K562 (cell line): ENCODE results near the gene JUNB. TPM values are rescaled to one million over a fixed set of nuclear protein-coding genes. Genes with fewer than 3 reads are reported as not detected.

ENCODE experiments used
- CBFB ChIP-seq: sonication (generic); formaldehyde crosslinking; IDR thresholded peaks from 2 replicates; pipeline ENCODE4 v1.4.0; 2020; ENCODE audit warnings: mild to moderate bottlenecking, missing genetic modification reagents
- CTCF ChIP-seq, 3 experiments: IDR thresholded peaks in 2 of 3; conservative IDR thresholded peaks in 1 of 3; 2 replicates each; pipeline ENCODE4 v1.5.1; 2011 to 2012; ENCODE audit warnings: low read length in 3 of 3, mild to moderate bottlenecking in 3 of 3, control low read depth in 2 of 3, improper control_type of control experiment in 1 of 3, inconsistent platforms in 1 of 3, low read depth in 1 of 3, mixed read lengths in 1 of 3, moderate library complexity in 1 of 3; ENCODE audit not compliant: insufficient read depth in 2 of 3
- DDX20 ChIP-seq: fragments of 450-650 bp; IDR thresholded peaks from 2 replicates; pipeline ENCODE4 v1.6.1; 2016; ENCODE audit warnings: missing genetic modification characterization, low read depth, mild to moderate bottlenecking, missing compliant biosample characterization, moderate library complexity
- FOXJ2 ChIP-seq: fragments of 200-800 bp; sonication (Bioruptor generic); IDR thresholded peaks from 2 replicates; pipeline ENCODE4 v1.6.1; 2016; ENCODE audit warnings: missing genetic modification characterization, missing compliant biosample characterization
- NFATC3 ChIP-seq: fragments of 450-650 bp; IDR thresholded peaks from 2 replicates; pipeline ENCODE4 v1.6.1; 2017; ENCODE audit warnings: mild to moderate bottlenecking
- PHF21A ChIP-seq: fragments of 450-650 bp; IDR thresholded peaks from 2 replicates; pipeline ENCODE4 v1.6.1; 2017; ENCODE audit warnings: low read depth, borderline replicate concordance
- RB1 ChIP-seq: fragments of 450-650 bp; IDR thresholded peaks from 2 replicates; pipeline ENCODE4 v1.6.1; 2017; ENCODE audit warnings: low read depth, mild to moderate bottlenecking
- RBBP5 ChIP-seq: fragments of 200-600 bp; sonication (generic); IDR thresholded peaks from 2 replicates; pipeline ENCODE4 v1.6.1; 2012; ENCODE audit warnings: borderline replicate concordance, mild to moderate bottlenecking, low read length, control low read depth, inconsistent platforms; ENCODE audit not compliant: insufficient read depth, poor library complexity, severe bottlenecking
- RCOR1 ChIP-seq, 2 experiments: IDR thresholded peaks; 2 replicates each; pipeline ENCODE4 v1.6.1; 2012; ENCODE audit warnings: low read depth in 2 of 2, low read length in 2 of 2, borderline replicate concordance in 1 of 2, improper control_type of control experiment in 1 of 2
- SAP30 ChIP-seq: fragments of 200-600 bp; sonication (generic); IDR thresholded peaks from 2 replicates; pipeline ENCODE4 v1.6.1; 2012; ENCODE audit warnings: borderline replicate concordance, low read depth, mild to moderate bottlenecking, moderate library complexity, low read length, control low read depth, inconsistent platforms; ENCODE audit not compliant: insufficient read depth, poor library complexity, severe bottlenecking
- SIN3A ChIP-seq, 2 experiments: fragments of 150-350 bp in 1 of 2; IDR thresholded peaks; 2 replicates each; pipeline ENCODE4 v1.6.1; 2011 to 2016; ENCODE audit warnings: borderline replicate concordance in 2 of 2, low read depth in 2 of 2, low read length in 2 of 2, mild to moderate bottlenecking in 2 of 2, moderate library complexity in 2 of 2; ENCODE audit not compliant: control insufficient read depth in 1 of 2
- SMAD4 ChIP-seq: fragments of 250-450 bp; sonication (Bioruptor Pico); conservative IDR thresholded peaks from 2 replicates; pipeline ENCODE4 v1.8.0; 2021; ENCODE audit warnings: inconsistent platforms, mild to moderate bottlenecking, moderate library complexity
- TCFL5 ChIP-seq: fragments of 250-450 bp; sonication (Bioruptor Pico); conservative IDR thresholded peaks from 2 replicates; pipeline ENCODE4 v1.6.1; 2021; ENCODE audit warnings: mild to moderate bottlenecking, moderate library complexity, matching md5 sums
- USF1 ChIP-seq: sonication (generic); formaldehyde crosslinking; IDR thresholded peaks from 2 replicates; pipeline ENCODE4 v1.9.0; 2022; ENCODE audit warnings: mild to moderate bottlenecking, missing genetic modification reagents
- ZBTB1 ChIP-seq: sonication (generic); formaldehyde crosslinking; IDR thresholded peaks from 2 replicates; pipeline ENCODE4 v1.8.1; 2023; ENCODE audit warnings: missing genetic modification reagents, low read depth, mild to moderate bottlenecking, borderline replicate concordance
- ZC3H4 ChIP-seq: sonication (generic); formaldehyde crosslinking; IDR thresholded peaks from 2 replicates; pipeline ENCODE4 v1.9.0; 2021; ENCODE audit warnings: missing genetic modification reagents, borderline replicate concordance
- ZNF511 ChIP-seq: sonication (generic); formaldehyde crosslinking; IDR thresholded peaks from 2 replicates; pipeline ENCODE4 v1.8.0; 2022; ENCODE audit warnings: mild to moderate bottlenecking, missing genetic modification reagents
- polyA plus RNA-seq, 8 experiments: library from polyadenylated mRNA; depleted of rRNA in 4 of 8; stranded (reverse) in 5 of 8; unstranded in 3 of 8; fragments of >200 nt; fragmentation: Nextera tagmentation in 2 of 8; fragmentation: Illumina TruSeq in 1 of 8; extraction: Ambion mirVana in 2 of 8; extraction: Trizol in 1 of 8; gene quantifications; 2 replicates each; pipeline versions ENCODE4 v1.2.1 to v1.2.3, GENCODE V29; 2011 to 2014; ENCODE audit warnings: inconsistent platforms in 1 of 8, missing spikeins in 1 of 8
- total RNA-seq, 7 experiments: library from RNA; depleted of rRNA in 6 of 7; stranded (reverse); fragments of >200 nt in 6 of 7; fragmentation: Illumina TruSeq in 2 of 7; extraction: Trizol in 2 of 7; gene quantifications; 2 replicates each; pipeline versions ENCODE4 v1.2.1 to v1.2.3, GENCODE V29; 2011 to 2021; ENCODE audit warnings: low replicate concordance in 1 of 7

Gene JUNB
- total and polyA plus RNA-seq, 9 of the 15 experiments (the other 6 are each of a cell fraction or from before 2014, with no cell fraction given): 0.23 to 88.1 (median 13.1) TPM

- peak; percentile 53; the same call in 1 of the 2 replicates for TF ChIP-seq NFATC3
- TF ChIP-seq ZC3H4: peak; percentile 85; the same call in 1 of the 2 replicates
- peak; percentile 76; the same call in 1 of the 2 replicates for TF ChIP-seq ZNF511 (CRISPR knock-in tag)
- TF ChIP-seq RB1: peak; percentile 91
- TF ChIP-seq FOXJ2 (tag): no peak
- TF ChIP-seq RBBP5: peak; percentile 35
- no peak for TF ChIP-seq TCFL5 (CRISPR knock-in tag)
- TF ChIP-seq SIN3A (IDR thresholded peaks at IDR 0.05; ENCODE audit: borderline replicate concordance in 2 of 2, control insufficient read depth in 1 of 2, low read depth in 2 of 2, low read length in 2 of 2): peak; percentile 92 to 94; a peak in 2 of 4 replicates
- TF ChIP-seq SMAD4 (CRISPR knock-in tag): peak; percentile 83
- peak; percentile 55; the same call in 1 of the 2 replicates for TF ChIP-seq CBFB (CRISPR knock-in tag)
- TF ChIP-seq USF1 (CRISPR knock-in tag): peak; percentile 25; the same call in 1 of the 2 replicates
- TF ChIP-seq SAP30: peak; percentile 72
- TF ChIP-seq PHF21A: no peak; the same call in 1 of the 2 replicates
- TF ChIP-seq DDX20: no peak
- peak in 1 of 3 experiments; percentile 12; a peak in 1 of 6 replicates for TF ChIP-seq CTCF (IDR thresholded peaks at IDR 0.05 in 2 of 3, conservative IDR thresholded peaks at IDR 0.05 in 1 of 3; ENCODE audit: insufficient read depth in 2 of 3, low read depth in 1 of 3, low read length in 3 of 3)
- peak in 1 of 2 experiments; percentile 57; a peak in 2 of 4 replicates for TF ChIP-seq RCOR1 (IDR thresholded peaks at IDR 0.05; ENCODE audit: borderline replicate concordance in 1 of 2, low read depth in 2 of 2, low read length in 2 of 2)
- peak; percentile 45; the same call in 1 of the 2 replicates for TF ChIP-seq ZBTB1 (CRISPR knock-in tag)
Observed at GRCh38 chr19:12791345-12792050, at the start of gene JUNB (continued).
